Umbilical cord (tissue), 2 donors: ENCODE results near the gene LCN10. TPM values are rescaled to one million over a fixed set of nuclear protein-coding genes. Genes with fewer than 3 reads are reported as not detected.
"Not testable (repeated sequence)": the region's sequence is repeated elsewhere in the genome, so short reads cannot be mapped to it uniquely, and the experiment has no call there.

Source experiments
- DNase-seq: peaks from one replicate; pipeline ENCODE4 v3.0.0-alpha.2; 2015; ENCODE audit warnings: low spot score
- total RNA-seq: library from RNA; depleted of rRNA; stranded (reverse); fragments of >200 nt; gene quantifications from one replicate; pipeline ENCODE4 v1.2.3, GENCODE V29; 2014; ENCODE audit warnings: low replicate concordance; ENCODE audit not compliant: insufficient read depth

The LCN10 gene
- total RNA-seq, 1 donor from 2014 or later: 2.2 TPM

GRCh38 chr9:136773386-136774044 lies 30.8 kb upstream of the LCN10 start:
- no peak for DNase-seq

GRCh38 chr9:136771907-136772415 lies 29.2 kb upstream of the LCN10 start:
- no peak for DNase-seq

- no peak for DNase-seq
Measured at GRCh38 chr9:136769710-136770191, 27.0 kb upstream of the LCN10 start.

- not testable (repeated sequence) for DNase-seq
Measured at GRCh38 chr9:136766410-136767120, 23.8 kb upstream of the LCN10 start.

GRCh38 chr9:136765745-136766409 lies 23.1 kb upstream of the LCN10 start:
- DNase-seq: not testable (repeated sequence)

GRCh38 chr9:136765041-136765440 lies 22.3 kb upstream of the LCN10 start:
- DNase-seq: no peak

- no peak for DNase-seq
Measured at GRCh38 chr9:136764301-136764891, 21.7 kb upstream of the LCN10 start, which contains the start of gene LCN15. TSS of gene LCN15 (minus strand) at chr9:136764518. CDS start at chr9:136764488, 30 bp downstream.

GRCh38 chr9:136763649-136764035 lies 20.9 kb upstream of the LCN10 start:
- no peak for DNase-seq

GRCh38 chr9:136762915-136763648 lies 20.3 kb upstream of the LCN10 start:
- DNase-seq: peak; percentile 8

GRCh38 chr9:136762221-136762691 lies 19.5 kb upstream of the LCN10 start:
- DNase-seq: no peak

GRCh38 chr9:136761545-136761981 lies 18.8 kb upstream of the LCN10 start:
- no peak for DNase-seq

GRCh38 chr9:136760834-136761544 lies 18.2 kb upstream of the LCN10 start:
- peak; percentile 81 for DNase-seq

GRCh38 chr9:136760424-136760823 lies 17.7 kb upstream of the LCN10 start:
- DNase-seq: no peak

GRCh38 chr9:136759436-136760325 lies 16.9 kb upstream of the LCN10 start:
- DNase-seq: no peak

GRCh38 chr9:136759001-136759400 lies 16.3 kb upstream of the LCN10 start:
- DNase-seq: no peak

GRCh38 chr9:136757751-136758140 lies 15.0 kb upstream of the LCN10 start:
- no peak for DNase-seq

GRCh38 chr9:136757328-136757727 lies 14.6 kb upstream of the LCN10 start:
- DNase-seq: no peak

- DNase-seq: no peak
Measured at GRCh38 chr9:136756836-136757235, 14.1 kb upstream of the LCN10 start.

- DNase-seq: no peak
Measured at GRCh38 chr9:136756134-136756438, 13.3 kb upstream of the LCN10 start.
